SU-DHL-6 (cell line): ENCODE data around the gene FAM171A1.

Source experiments
- H2AFZ ChIP-seq: fragments of 200-600 bp; sonication (generic); 2 replicates; pipeline ENCODE4 v1.6.1; 2014; ENCODE audit warnings: low read depth, mild to moderate bottlenecking, moderate library complexity, mixed read lengths, antibody characterized with exemption, low read length; ENCODE audit not compliant: severe bottlenecking
- H3F3A ChIP-seq: fragments of 200-600 bp; shearing (Covaris generic); 2 replicates; pipeline ENCODE4 v1.6.0; 2016; ENCODE audit warnings: antibody characterized with exemption, mild to moderate bottlenecking; ENCODE audit not compliant: insufficient read depth
- H3K27ac ChIP-seq: fragments of 200-600 bp; sonication (generic); 2 replicates; pipeline ENCODE4 v1.5.1; 2016; ENCODE audit warnings: low read depth, mild to moderate bottlenecking, low read length, moderate library complexity, mixed read lengths
- H3K27me3 ChIP-seq: fragments of 200-600 bp; sonication (generic), shearing (Covaris generic); 2 replicates; pipeline ENCODE4 v1.6.0; 2014; ENCODE audit warnings: mild to moderate bottlenecking, low read length
- H3K36me3 ChIP-seq: fragments of 200-600 bp; sonication (generic); 2 replicates; pipeline ENCODE4 v1.6.1; 2014; ENCODE audit warnings: mild to moderate bottlenecking, low read length, mixed read lengths
- H3K4me2 ChIP-seq: fragments of 300-600, 200-600 bp; shearing (Covaris generic), sonication (generic); 2 replicates; pipeline ENCODE4 v1.6.0; 2014; ENCODE audit warnings: low read length, low read depth, mild to moderate bottlenecking; ENCODE audit not compliant: poor library complexity, severe bottlenecking
- H3K4me3 ChIP-seq: fragments of 200-600 bp; sonication (generic); 2 replicates; pipeline ENCODE4 v1.5.1; 2014; ENCODE audit warnings: antibody characterized with exemption, low read length, mild to moderate bottlenecking, mixed read lengths; ENCODE audit not compliant: insufficient read depth, poor library complexity, severe bottlenecking
- H3K79me2 ChIP-seq: fragments of 200-600 bp; sonication (generic); 2 replicates; pipeline ENCODE4 v1.6.1; 2014; ENCODE audit warnings: mild to moderate bottlenecking, low read length, moderate library complexity; ENCODE audit not compliant: insufficient read depth
- H3K9ac ChIP-seq: fragments of 200-600 bp; sonication (generic); 2 replicates; pipeline ENCODE4 v1.7.0; 2014; ENCODE audit warnings: mild to moderate bottlenecking, low read length
- H3K9me2 ChIP-seq: fragments of 200-600 bp; sonication (generic); replicated peaks from 2 replicates; pipeline ENCODE4 v1.6.1; 2014; ENCODE audit warnings: low read length; ENCODE audit not compliant: insufficient read depth
- H3K9me3 ChIP-seq: fragments of 200-600 bp; sonication (generic); 2 replicates; pipeline ENCODE4 v1.6.1; 2014; ENCODE audit warnings: low read length, mixed read lengths; ENCODE audit not compliant: insufficient read depth
- H4K20me1 ChIP-seq: fragments of 200-600 bp; sonication (generic); 2 replicates; pipeline ENCODE4 v1.6.1; 2014; ENCODE audit warnings: low read depth, mild to moderate bottlenecking, antibody characterized with exemption, low read length, moderate library complexity, mixed read lengths
- EZH2phosphoT487 ChIP-seq: fragments of 200-600 bp; sonication (generic), shearing (Covaris generic); conservative IDR thresholded peaks from 2 replicates; pipeline ENCODE4 v1.6.1; 2018; ENCODE audit warnings: mild to moderate bottlenecking, antibody characterized with exemption, low read length, moderate library complexity, mixed read lengths
- TF ChIP-seq, protein P1 (sequence below): fragments of 200-600 bp; sonication (generic); IDR thresholded peaks from one replicate; pipeline ENCODE4 v1.5.1; 2017; ENCODE audit warnings: antibody characterized with exemption, mild to moderate bottlenecking, low read length, moderate library complexity; ENCODE audit not compliant: insufficient read depth, poor library complexity, severe bottlenecking

The FAM171A1 gene

DNA sequence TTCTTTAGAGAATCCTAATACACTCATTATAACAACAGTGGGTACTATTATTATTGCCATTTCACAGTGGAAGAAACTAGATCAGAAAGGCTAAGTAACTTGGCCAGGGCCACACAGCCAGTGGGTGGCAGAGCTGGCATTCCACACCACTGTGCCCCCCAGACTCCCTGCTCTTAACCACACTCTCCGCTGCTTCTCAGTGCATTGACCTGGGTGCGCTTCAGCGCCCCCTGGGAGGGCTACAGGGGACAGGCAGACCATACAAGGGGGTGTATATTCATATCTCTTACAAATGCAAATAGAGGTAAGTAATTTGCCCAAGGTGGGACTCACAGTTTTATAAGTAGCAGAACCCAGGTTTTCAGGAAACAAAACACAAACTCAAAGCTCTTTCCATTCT is 125.6 kb downstream of the FAM171A1 start:
- no peak overlapping the region for H3K4me3 ChIP-seq
- no peaks in the 10 kb centered on the region for H3F3A ChIP-seq
- no peaks in the 10 kb centered on the region for H4K20me1 ChIP-seq
- no peak overlapping the region for H3K27ac ChIP-seq
- no peak overlapping the region for H3K9ac ChIP-seq
- H3K27me3 ChIP-seq, result no peaks in the 10 kb centered on the region
- TF ChIP-seq, protein P1, sequence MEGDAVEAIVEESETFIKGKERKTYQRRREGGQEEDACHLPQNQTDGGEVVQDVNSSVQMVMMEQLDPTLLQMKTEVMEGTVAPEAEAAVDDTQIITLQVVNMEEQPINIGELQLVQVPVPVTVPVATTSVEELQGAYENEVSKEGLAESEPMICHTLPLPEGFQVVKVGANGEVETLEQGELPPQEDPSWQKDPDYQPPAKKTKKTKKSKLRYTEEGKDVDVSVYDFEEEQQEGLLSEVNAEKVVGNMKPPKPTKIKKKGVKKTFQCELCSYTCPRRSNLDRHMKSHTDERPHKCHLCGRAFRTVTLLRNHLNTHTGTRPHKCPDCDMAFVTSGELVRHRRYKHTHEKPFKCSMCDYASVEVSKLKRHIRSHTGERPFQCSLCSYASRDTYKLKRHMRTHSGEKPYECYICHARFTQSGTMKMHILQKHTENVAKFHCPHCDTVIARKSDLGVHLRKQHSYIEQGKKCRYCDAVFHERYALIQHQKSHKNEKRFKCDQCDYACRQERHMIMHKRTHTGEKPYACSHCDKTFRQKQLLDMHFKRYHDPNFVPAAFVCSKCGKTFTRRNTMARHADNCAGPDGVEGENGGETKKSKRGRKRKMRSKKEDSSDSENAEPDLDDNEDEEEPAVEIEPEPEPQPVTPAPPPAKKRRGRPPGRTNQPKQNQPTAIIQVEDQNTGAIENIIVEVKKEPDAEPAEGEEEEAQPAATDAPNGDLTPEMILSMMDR, result peak; percentile 36
- TF ChIP-seq EZH2phosphoT487, result no peak
- no peak overlapping the region for H2AFZ ChIP-seq
- no peaks in the 10 kb centered on the region for H3K36me3 ChIP-seq
- no peak overlapping the region for H3K4me2 ChIP-seq
- no peaks in the 10 kb centered on the region for H3K79me2 ChIP-seq
- no peaks in the 10 kb centered on the region for H3K9me3 ChIP-seq
- no peaks in the 10 kb centered on the region for H3K9me2 ChIP-seq

GRCh38 chr10:15244635-15245197 is 126.4 kb downstream of the FAM171A1 start:
- Histone ChIP-seq H3K36me3 (no peaks in the 10 kb centered on the region), H3K9ac (no peak overlapping the region), H3K4me3 (no peak overlapping the region), H3K9me2 (no peaks in the 10 kb centered on the region), H3K4me2 (no peak overlapping the region), H2AFZ (no peak overlapping the region), H3F3A (no peaks in the 10 kb centered on the region), H4K20me1 (no peaks in the 10 kb centered on the region), H3K27ac (no peak overlapping the region), H3K79me2 (no peaks in the 10 kb centered on the region), H3K9me3 (no peaks in the 10 kb centered on the region), H3K27me3 (no peaks in the 10 kb centered on the region)
- TF ChIP-seq, protein P1, result no peak
- TF ChIP-seq EZH2phosphoT487, result no peak

- Histone ChIP-seq H2AFZ (no peak overlapping the region), H3K9me3 (no peaks in the 10 kb centered on the region), H3K4me2 (no peak overlapping the region), H3K4me3 (no peak overlapping the region), H3F3A (no peaks in the 10 kb centered on the region), H3K27me3 (no peaks in the 10 kb centered on the region), H4K20me1 (no peaks in the 10 kb centered on the region), H3K36me3 (no peaks in the 10 kb centered on the region), H3K27ac (no peak overlapping the region), H3K79me2 (no peaks in the 10 kb centered on the region), H3K9ac (no peak overlapping the region), H3K9me2 (no peaks in the 10 kb centered on the region)
- TF ChIP-seq, protein P1, result no peak
- TF ChIP-seq EZH2phosphoT487, result no peak
Measured at GRCh38 chr10:15242261-15242840, 128.7 kb downstream of the FAM171A1 start.
